Liver (tissue), 9 donors: ENCODE measurements around the gene DDX17. TPM values are rescaled to one million over a fixed set of nuclear protein-coding genes. Genes with fewer than 3 reads are reported as not detected.

ENCODE experiments used
- DNase-seq: peaks from one replicate; pipeline ENCODE4 v3.0.0-alpha.2; 2017; ENCODE audit warnings: low spot score
- H3K27ac ChIP-seq, 2 donors: one replicate each; pipeline ENCODE4 v1.7.0; 2013; ENCODE audit warnings: inconsistent platforms in 2 of 2, low read length in 2 of 2, control low read depth in 1 of 2, low read depth in 1 of 2, mild to moderate bottlenecking in 1 of 2
- H3K27me3 ChIP-seq, 4 donors: one replicate each; pipeline versions ENCODE4 v1.6.1 to v1.7.0; 2013; ENCODE audit warnings: low read length in 3 of 4, inconsistent platforms in 1 of 4, mild to moderate bottlenecking in 1 of 4, moderate library complexity in 1 of 4; ENCODE audit not compliant: control insufficient read depth in 4 of 4, insufficient read depth in 4 of 4
- H3K36me3 ChIP-seq, 4 donors: one replicate each; pipeline versions ENCODE4 v1.6.1 to v1.7.0; 2013; ENCODE audit warnings: low read length in 3 of 4, mild to moderate bottlenecking in 3 of 4, low read depth in 1 of 4, moderate library complexity in 1 of 4; ENCODE audit not compliant: control insufficient read depth in 4 of 4, insufficient read depth in 3 of 4
- H3K4me1 ChIP-seq, 4 donors: one replicate each; pipeline versions ENCODE4 v1.6.1 to v1.7.0; 2013; ENCODE audit warnings: low read length in 3 of 4, mild to moderate bottlenecking in 3 of 4, moderate library complexity in 1 of 4; ENCODE audit not compliant: control insufficient read depth in 4 of 4, insufficient read depth in 4 of 4
- H3K4me3 ChIP-seq, 3 donors: one replicate each; pipeline versions ENCODE4 v1.6.1 to v1.7.0; 2013; ENCODE audit warnings: low read length in 3 of 3, control low read depth in 1 of 3, low read depth in 1 of 3, mild to moderate bottlenecking in 1 of 3
- H3K9ac ChIP-seq, 2 donors: one replicate each; pipeline ENCODE4 v1.7.0; 2013; ENCODE audit warnings: low read length in 2 of 2, mild to moderate bottlenecking in 2 of 2, moderate library complexity in 2 of 2, control low read depth in 1 of 2, low read depth in 1 of 2
- H3K9me3 ChIP-seq, 4 donors: one replicate each; pipeline versions ENCODE4 v1.6.1 to v1.7.0; 2013; ENCODE audit warnings: low read length in 3 of 4; ENCODE audit not compliant: control insufficient read depth in 4 of 4
- ATF3 ChIP-seq: IDR thresholded peaks from 2 replicates; pipeline ENCODE4 v1.6.1; 2016; ENCODE audit warnings: antibody characterized with exemption
- CTCF ChIP-seq: fragments of 150-350 bp; IDR thresholded peaks from 2 replicates; pipeline ENCODE4 v1.5.1; 2017; ENCODE audit warnings: improper control_type of control experiment, low read depth, low read length; ENCODE audit not compliant: missing input control
- EGR1 ChIP-seq, 2 donors: IDR thresholded peaks; 2 replicates each; pipeline ENCODE4 v1.6.1; 2016 to 2018; ENCODE audit warnings: antibody characterized with exemption in 2 of 2, low read depth in 2 of 2
- FOXA1 ChIP-seq: IDR thresholded peaks from 2 replicates; pipeline ENCODE4 v1.6.1; 2016; ENCODE audit warnings: antibody characterized with exemption
- GABPA ChIP-seq, 2 donors: IDR thresholded peaks in 1 of 2; conservative IDR thresholded peaks in 1 of 2; 2 replicates each; pipeline ENCODE4 v1.6.1; 2016; ENCODE audit warnings: antibody characterized with exemption in 2 of 2, mild to moderate bottlenecking in 1 of 2, moderate library complexity in 1 of 2
- HNF4G ChIP-seq: IDR thresholded peaks from 2 replicates; pipeline ENCODE4 v1.6.1; 2016; ENCODE audit warnings: antibody characterized with exemption
- JUND ChIP-seq, 2 donors: IDR thresholded peaks; 2 replicates each; pipeline ENCODE4 v1.6.1; 2016; ENCODE audit warnings: antibody characterized with exemption in 2 of 2
- MAX ChIP-seq: IDR thresholded peaks from 2 replicates; pipeline ENCODE4 v1.6.1; 2016; ENCODE audit warnings: antibody characterized with exemption
- RAD21 ChIP-seq, 2 donors: IDR thresholded peaks; 2 replicates each; pipeline ENCODE4 v1.6.1; 2016; ENCODE audit warnings: antibody characterized with exemption in 2 of 2, mild to moderate bottlenecking in 2 of 2
- RXRA ChIP-seq, 2 donors: IDR thresholded peaks; 2 replicates each; pipeline ENCODE4 v1.6.1; 2017 to 2018; ENCODE audit warnings: antibody characterized with exemption in 2 of 2, mild to moderate bottlenecking in 1 of 2
- TAF1 ChIP-seq: conservative IDR thresholded peaks from 2 replicates; pipeline ENCODE4 v1.6.1; 2016; ENCODE audit warnings: antibody characterized with exemption, mild to moderate bottlenecking
- ZBTB33 ChIP-seq: IDR thresholded peaks from 2 replicates; pipeline ENCODE4 v1.6.1; 2016; ENCODE audit warnings: antibody characterized with exemption
- WGBS: extraction: QIAGEN DNeasy Blood & Tissue Kit; methylation state at CpG from one replicate; pipeline ENCODE4 v1.1.7; 2013; 5-methylcytosine and 5-hydroxymethylcytosine counted together
- polyA plus RNA-seq, 2 donors: library from polyadenylated mRNA; stranded (reverse) in 1 of 2; unstranded in 1 of 2; fragments of 200-250 nt in 1 of 2; fragments of >200 nt in 1 of 2; fragmentation: Nextera tagmentation in 1 of 2; extraction: Ambion mirVana in 1 of 2; gene quantifications; one replicate each; pipeline versions ENCODE4 v1.2.1 to v1.2.3, GENCODE V29; 2013 to 2015
- total RNA-seq, 2 donors: library from RNA; depleted of rRNA; stranded (reverse); fragments of >200 nt; gene quantifications; one replicate each; pipeline ENCODE4 v1.2.3, GENCODE V29; 2014
- donor health status: healthy.
- donor health status: healthy.
- donor health status: healthy.
- donor health status: healthy.
- donor health status: healthy.

Gene DDX17
- total and polyA plus RNA-seq, 4 donors: 46.3 to 451 (median 173) TPM

- TF ChIP-seq GABPA (IDR thresholded peaks at IDR 0.05 in 1 of 2, conservative IDR thresholded peaks at IDR 0.05 in 1 of 2): no peak
These were observed 26.8 kb downstream of the DDX17 start (continued) for GRCh38 chr22:38479096-38479837.

- TF ChIP-seq HNF4G (no peak), FOXA1 (no peak), MAX (no peak), RAD21 (IDR thresholded peaks at IDR 0.05) (no peak)
- H3K27ac ChIP-seq: no peak overlapping the region
- 87% methylated on average over 1 of the region's 1 CpG for WGBS
- peaks cover 3 to 17% (median 13%) of the 10 kb centered on the region in 4 donors for H3K36me3 ChIP-seq
- no peak overlapping the region for H3K9ac ChIP-seq
- H3K4me1 ChIP-seq: no peaks in the 10 kb centered on the region
- H3K9me3 ChIP-seq: no peaks in the 10 kb centered on the region
- H3K4me3 ChIP-seq: no peak overlapping the region
- H3K27me3 ChIP-seq: no peaks in the 10 kb centered on the region
- no peak for DNase-seq
These were observed 28.5 kb downstream of the DDX17 start for GRCh38 chr22:38477585-38477984.

GRCh38 chr22:38474003-38474607 lies 32.0 kb downstream of the DDX17 start:
- Histone ChIP-seq H3K4me1 (no peaks in the 10 kb centered on the region), H3K9ac (no peak overlapping the region), H3K4me3 (no peak overlapping the region), H3K9me3 (no peaks in the 10 kb centered on the region), H3K27me3 (no peaks in the 10 kb centered on the region), H3K36me3 (peaks cover 0 to 1% (median 0%) of the 10 kb centered on the region in 4 donors), H3K27ac (no peak overlapping the region)
- no peak for TF ChIP-seq JUND (IDR thresholded peaks at IDR 0.05)
- TF ChIP-seq RAD21 (IDR thresholded peaks at IDR 0.05): no peak
- no peak for TF ChIP-seq ZBTB33
- no peak for TF ChIP-seq RXRA (IDR thresholded peaks at IDR 0.05)
- TF ChIP-seq CTCF: no peak
- no peak for TF ChIP-seq EGR1 (IDR thresholded peaks at IDR 0.05; ENCODE audit: low read depth in 2 of 2)
- TF ChIP-seq TAF1: no peak
- TF ChIP-seq ATF3: no peak
- WGBS: 81% methylated on average over 10 of the region's 10 CpGs
- no peak for DNase-seq
